ENCODE results near the gene TMEM234.

TMEM234 gene

GRCh38 chr1:32199043-32199716 is 23.0 kb downstream of the TMEM234 start:
- DNase-seq, result no peak

- DNase-seq, result no peak
These were observed 23.7 kb downstream of the TMEM234 start for GRCh38 chr1:32198237-32199042.

- DNase-seq, result no peak
These were observed 24.3 kb downstream of the TMEM234 start for GRCh38 chr1:32197837-32198236.

- no peak for DNase-seq
These were observed 25.1 kb downstream of the TMEM234 start for GRCh38 chr1:32197074-32197473.

GRCh38 chr1:32195972-32196823 is 26.0 kb downstream of the TMEM234 start:
- no peak for DNase-seq

GRCh38 chr1:32195531-32195930 is 26.6 kb downstream of the TMEM234 start:
- DNase-seq, result no peak

- no peak for DNase-seq
These were observed 27.2 kb downstream of the TMEM234 start for GRCh38 chr1:32194984-32195383.

- DNase-seq, result no peak
These were observed 29.8 kb downstream of the TMEM234 start for GRCh38 chr1:32192220-32192948.

- DNase-seq, result no peak
These were observed 34.3 kb downstream of the TMEM234 start for GRCh38 chr1:32187850-32188249.

GRCh38 chr1:32186491-32186890 is 35.7 kb downstream of the TMEM234 start:
- no peak for DNase-seq

GRCh38 chr1:32186077-32186476 is 36.1 kb downstream of the TMEM234 start:
- DNase-seq, result no peak

GRCh38 chr1:32184650-32185049 is 37.5 kb downstream of the TMEM234 start:
- peak; percentile 38 for DNase-seq

- DNase-seq, result no peak
These were observed 40.1 kb downstream of the TMEM234 start for GRCh38 chr1:32182060-32182459.

GRCh38 chr1:32181563-32181962 is 40.6 kb downstream of the TMEM234 start:
- DNase-seq, result no peak

GRCh38 chr1:32181065-32181464 is 41.1 kb downstream of the TMEM234 start:
- DNase-seq, result no peak

GRCh38 chr1:32180186-32181060 is 41.7 kb downstream of the TMEM234 start:
- peak; percentile 65 for DNase-seq

GRCh38 chr1:32179443-32180185 is 42.5 kb downstream of the TMEM234 start, which contains the start of gene TXLNA:
Gene TXLNA, plus strand, starts transcription at chr1:32179675. Its CDS starts 671 bp downstream, at chr1:32180346.
- DNase-seq, result peak; percentile 95

- DNase-seq, result no peak
These were observed 43.0 kb downstream of the TMEM234 start for GRCh38 chr1:32179193-32179442.

GRCh38 chr1:32178380-32179192 is 43.6 kb downstream of the TMEM234 start:
- peak; percentile 50 for DNase-seq

- no peak for DNase-seq
These were observed 49.4 kb downstream of the TMEM234 start for GRCh38 chr1:32172621-32173245.

Data from hematopoietic multipotent progenitor cell treated with erythropoietin and hydrocortisone succinate and interleukin-3 and kit ligand, for 6 days (in vitro differentiated cells).